B cell (primary cell): ENCODE measurements around the gene WNT6. TPM values are rescaled to one million over a fixed set of nuclear protein-coding genes. Genes with fewer than 3 reads are reported as not detected.

Experiments
- ATAC-seq: fragments of 200-7000 bp; cut with Tn5 transposase; one replicate; pipeline ENCODE4 v1.10.0; 2021; ENCODE audit warnings: low read depth, mild to moderate bottlenecking, moderate number of reproducible peaks, moderate library complexity
- CTCF ChIA-PET: fragments of 350-600 bp; sonication (Branson Sonifier 250); formaldehyde crosslinking; loops from one replicate; lab custom pipeline; 2021; ENCODE audit warnings: antibody characterized with exemption, inconsistent platforms; lab: Charles Lee
- POLR2A ChIA-PET: fragments of 350-600 bp; sonication (Branson Sonifier 250); formaldehyde crosslinking; loops from one replicate; lab custom pipeline; 2021; ENCODE audit warnings: antibody characterized with exemption; lab: Charles Lee
- DNase-seq: peaks from one replicate; pipeline ENCODE4 v3.0.0; 2013
- H2AFZ ChIP-seq: 2 replicates; pipeline ENCODE4 v1.6.1; 2012; ENCODE audit warnings: mild to moderate bottlenecking, low read depth, low read length; ENCODE audit not compliant: insufficient read depth, poor library complexity, severe bottlenecking
- H3K27ac ChIP-seq, 2 donors: 1 replicate in 1 of 2; 2 replicates in 1 of 2; pipeline ENCODE4 v1.5.1; 2012 to 2013; ENCODE audit warnings: low read length in 2 of 2, mild to moderate bottlenecking in 2 of 2, moderate library complexity in 1 of 2
- H3K27me3 ChIP-seq, 4 experiments: fragments of 200-600 bp in 1 of 4; sonication (generic) in 1 of 4; replicated peaks in 1 of 4; 1 replicate in 2 of 4; 2 replicates in 2 of 4; pipeline versions ENCODE4 v1.6.1 to v1.7.0; 2013 to 2016; ENCODE audit warnings: low read length in 3 of 4, mild to moderate bottlenecking in 2 of 4, mixed read lengths in 1 of 4, moderate library complexity in 1 of 4; ENCODE audit not compliant: insufficient read depth in 4 of 4, control insufficient read depth in 3 of 4; ENCODE audit errors: control extremely low read depth in 1 of 4
- H3K36me3 ChIP-seq, 2 experiments: replicated peaks in 1 of 2; 1 replicate in 1 of 2; 2 replicates in 1 of 2; pipeline versions ENCODE4 v1.6.1 to v1.7.1; 2013; ENCODE audit warnings: low read length in 1 of 2; ENCODE audit not compliant: insufficient read depth in 2 of 2, control insufficient read depth in 1 of 2; ENCODE audit errors: control extremely low read depth in 1 of 2, extremely low read depth in 1 of 2
- H3K4me1 ChIP-seq, 2 donors: fragments of 200-600 bp in 1 of 2; sonication (generic) in 1 of 2; 1 replicate in 1 of 2; 2 replicates in 1 of 2; pipeline versions ENCODE4 v1.5.1 to v1.6.1; 2013 to 2017; ENCODE audit warnings: low read length in 2 of 2; ENCODE audit not compliant: control insufficient read depth in 2 of 2, insufficient read depth in 2 of 2
- H3K4me2 ChIP-seq: replicated peaks from 2 replicates; pipeline ENCODE3; 2012; ENCODE audit warnings: mild to moderate bottlenecking, low read depth, low read length; ENCODE audit not compliant: poor library complexity, severe bottlenecking
- H3K4me3 ChIP-seq, 5 experiments: fragments of 200-600 bp in 1 of 5; sonication (generic) in 1 of 5; 1 replicate in 3 of 5; 2 replicates in 2 of 5; pipeline versions ENCODE4 v1.5.1 to v1.7.0; 2011 to 2016; ENCODE audit warnings: low read length in 4 of 5, mild to moderate bottlenecking in 4 of 5, low read depth in 2 of 5, control low read depth in 1 of 5, moderate library complexity in 1 of 5; ENCODE audit not compliant: insufficient read depth in 1 of 5; ENCODE audit errors: control extremely low read depth in 1 of 5, extremely low read depth in 1 of 5
- H3K79me2 ChIP-seq: fragments of 200-600 bp; sonication (generic); one replicate; pipeline ENCODE4 v1.6.0; 2016; ENCODE audit warnings: low read length; ENCODE audit not compliant: control insufficient read depth, insufficient read depth
- H3K9ac ChIP-seq: fragments of 200-600 bp; sonication (generic); 2 replicates; pipeline ENCODE4 v1.6.1; 2017; ENCODE audit warnings: mild to moderate bottlenecking, low read length, moderate library complexity
- H3K9me3 ChIP-seq, 3 donors: one replicate each; pipeline versions ENCODE4 v1.6.1 to v1.7.1; 2013; ENCODE audit warnings: low read length in 2 of 3; ENCODE audit not compliant: control insufficient read depth in 2 of 3, insufficient read depth in 1 of 3; ENCODE audit errors: control extremely low read depth in 1 of 3
- H4K20me1 ChIP-seq: 2 replicates; pipeline ENCODE4 v1.6.0; 2012; ENCODE audit warnings: mild to moderate bottlenecking, low read length; ENCODE audit not compliant: insufficient read depth, control insufficient read depth, poor library complexity, severe bottlenecking
- H3K27ac Mint-ChIP-seq: one replicate; pipeline ENCODE4 v1.8.0; 2021; ENCODE audit warnings: mixed read lengths
- H3K27me3 Mint-ChIP-seq: one replicate; pipeline ENCODE4 v1.8.0; 2021; ENCODE audit warnings: mixed read lengths
- H3K4me1 Mint-ChIP-seq: one replicate; pipeline ENCODE4 v1.8.0; 2021; ENCODE audit warnings: mixed read lengths
- H3K4me3 Mint-ChIP-seq: one replicate; pipeline ENCODE4 v1.8.0; 2021; ENCODE audit warnings: mixed read lengths
- H3K9me3 Mint-ChIP-seq: one replicate; pipeline ENCODE4 v1.8.0; 2022; ENCODE audit warnings: mixed read lengths; ENCODE audit not compliant: insufficient read depth
- EZH2 ChIP-seq: IDR thresholded peaks from 2 replicates; pipeline ENCODE4 v1.6.1; 2012; ENCODE audit warnings: borderline replicate concordance, low read depth, mild to moderate bottlenecking, moderate library complexity, low read length; ENCODE audit not compliant: insufficient read depth, poor library complexity, severe bottlenecking
- WGBS: methylation state at CpG from one replicate; pipeline ENCODE4 v1.1.5; 2013; ENCODE audit warnings: missing lambda C conversion rate; ENCODE audit not compliant: insufficient coverage; 5-methylcytosine and 5-hydroxymethylcytosine counted together
- intact Hi-C: fragments of 100-400 bp; cut with micrococcal nuclease; formaldehyde crosslinking; loops from one replicate; pipeline ENCODE4 v1.10.0; 2022
- polyA plus RNA-seq: library from polyadenylated mRNA; depleted of rRNA; stranded (reverse); fragments of >200 nt; gene quantifications from 2 replicates; pipeline ENCODE4 v1.2.3, GENCODE V29; 2012
- total RNA-seq, 2 donors: library from RNA; stranded (reverse); fragments of 120-200 nt in 1 of 2; gene quantifications; 1 replicate in 1 of 2; 2 replicates in 1 of 2; pipeline versions ENCODE4 v1.2.3 to v1.2.4, GENCODE V29; 2013 to 2022
- TF ChIP-seq, protein P1 (sequence below): fragments of 200-600 bp; IDR thresholded peaks from one replicate; pipeline ENCODE4 v1.8.0; 2022; ENCODE audit warnings: antibody characterized with exemption, mild to moderate bottlenecking

The WNT6 gene
- total and polyA plus RNA-seq, 2 donors (not counting 1 experiment from before 2014, with no cell fraction given) = 0.84 to 2.0 TPM

DNA sequence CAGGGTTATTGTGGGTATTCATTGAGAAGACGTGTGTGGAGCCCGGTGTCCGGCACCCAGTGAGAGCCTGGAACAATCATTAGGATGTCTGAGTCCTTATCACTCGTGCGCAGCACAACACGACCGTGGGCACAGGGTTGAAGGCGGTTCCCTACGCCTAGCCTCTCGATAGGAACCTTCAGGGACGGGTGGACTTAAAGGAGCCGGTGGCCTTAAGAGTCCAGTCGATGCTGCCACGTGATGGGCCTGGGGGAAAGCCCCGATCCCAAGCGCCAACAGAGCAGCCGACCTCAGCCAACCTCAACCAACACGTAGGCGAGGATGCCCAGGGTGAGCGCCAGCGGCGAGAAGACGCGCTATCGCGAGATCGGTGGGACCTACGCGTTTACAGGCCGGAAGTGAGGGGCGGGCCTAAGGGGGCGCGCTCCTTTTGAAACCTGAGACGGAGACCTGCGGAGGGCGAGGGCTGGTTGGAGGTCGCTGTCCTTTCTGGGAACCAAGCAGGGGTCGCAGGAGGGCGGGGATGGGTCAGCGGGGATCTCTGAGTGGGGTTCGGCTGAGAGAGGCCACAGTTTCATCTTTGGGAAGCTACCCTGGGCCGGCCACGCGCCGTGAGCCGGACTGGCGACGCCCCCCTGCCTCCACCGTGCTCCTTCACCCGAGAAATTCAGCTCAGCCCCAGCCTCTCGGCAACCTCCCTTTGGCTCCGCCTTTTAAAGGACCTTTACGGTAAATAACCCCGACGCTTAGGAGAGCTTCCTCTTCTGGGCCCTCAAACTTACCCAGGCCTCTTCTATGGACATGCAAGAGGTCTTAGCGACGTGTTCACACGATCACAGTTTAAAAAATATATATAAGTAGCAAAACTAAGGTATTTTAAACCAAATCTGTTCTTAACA, 49.4 kb downstream of the WNT6 start:
- Histone ChIP-seq H3K4me3 (peak overlapping the region in 4 of 5 experiments; percentile 49 to 83 (median 60)), H2AFZ (peak overlapping the region; percentile 93), H3K4me1 (peaks cover 11 to 15% of the 10 kb centered on the region in 2 donors), H3K9me3 (peaks cover 0 to 6% (median 0%) of the 10 kb centered on the region in 3 donors), H3K79me2 (no peaks in the 10 kb centered on the region), H3K9ac (peak overlapping the region; percentile 69), H4K20me1 (no peaks in the 10 kb centered on the region), H3K27ac (peak overlapping the region; percentile 7 to 18), H3K27me3 (peaks cover 0 to 10% (median 1%) of the 10 kb centered on the region in 4 experiments), H3K4me2 (peak overlapping the region; percentile 91), H3K36me3 (no peaks in the 10 kb centered on the region)
- peak; percentile 97 for ATAC-seq
- TF ChIP-seq, protein P1, sequence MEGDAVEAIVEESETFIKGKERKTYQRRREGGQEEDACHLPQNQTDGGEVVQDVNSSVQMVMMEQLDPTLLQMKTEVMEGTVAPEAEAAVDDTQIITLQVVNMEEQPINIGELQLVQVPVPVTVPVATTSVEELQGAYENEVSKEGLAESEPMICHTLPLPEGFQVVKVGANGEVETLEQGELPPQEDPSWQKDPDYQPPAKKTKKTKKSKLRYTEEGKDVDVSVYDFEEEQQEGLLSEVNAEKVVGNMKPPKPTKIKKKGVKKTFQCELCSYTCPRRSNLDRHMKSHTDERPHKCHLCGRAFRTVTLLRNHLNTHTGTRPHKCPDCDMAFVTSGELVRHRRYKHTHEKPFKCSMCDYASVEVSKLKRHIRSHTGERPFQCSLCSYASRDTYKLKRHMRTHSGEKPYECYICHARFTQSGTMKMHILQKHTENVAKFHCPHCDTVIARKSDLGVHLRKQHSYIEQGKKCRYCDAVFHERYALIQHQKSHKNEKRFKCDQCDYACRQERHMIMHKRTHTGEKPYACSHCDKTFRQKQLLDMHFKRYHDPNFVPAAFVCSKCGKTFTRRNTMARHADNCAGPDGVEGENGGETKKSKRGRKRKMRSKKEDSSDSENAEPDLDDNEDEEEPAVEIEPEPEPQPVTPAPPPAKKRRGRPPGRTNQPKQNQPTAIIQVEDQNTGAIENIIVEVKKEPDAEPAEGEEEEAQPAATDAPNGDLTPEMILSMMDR = no peak
- TF ChIP-seq EZH2 = no peak
- H3K9me3 Mint-ChIP-seq = no peaks in the 10 kb centered on the region
- ChIA-PET CTCF (interaction anchor here (0.9 to 4.8 kb wide), 6 partner anchors 10 to 71 kb away, joined by 3 to 36 read pairs (median 4); no protein-coding TSS in a partner anchor), POLR2A (interaction anchor here (0.7 to 1.2 kb wide), 4 partner anchors 11 to 479 kb away, joined by 3 to 6 read pairs (median 4); partner anchors contain the start of genes DNPEP and WNT10A)
- H3K4me3 Mint-ChIP-seq = peak overlapping the region; percentile 91
- peak; percentile 91 for DNase-seq
- intact Hi-C loops = no loop called here
- 6% methylated on average over 52 of the region's 58 CpGs for WGBS
- peaks cover 24% of the 10 kb centered on the region for H3K27me3 Mint-ChIP-seq
- peaks cover 10% of the 10 kb centered on the region for H3K4me1 Mint-ChIP-seq
- H3K27ac Mint-ChIP-seq = peak overlapping the region; percentile 82
